ENCODE results near the gene ENPP1.
"Not testable (repeated sequence)": the region's sequence is repeated elsewhere in the genome, so short reads cannot be mapped to it uniquely, and the experiment has no call there.

Gene ENPP1

GRCh38 chr6:131831392-131831791, 23.6 kb downstream of the ENPP1 start:
- peak; percentile 19 for DNase-seq (ENCODE audit: low spot score)

- DNase-seq (ENCODE audit: low spot score), result no peak
Measured at GRCh38 chr6:131831886-131832285, 24.1 kb downstream of the ENPP1 start.

- DNase-seq (ENCODE audit: low spot score), result no peak
Measured at GRCh38 chr6:131832363-131832762, 24.5 kb downstream of the ENPP1 start.

- no peak for DNase-seq (ENCODE audit: low spot score)
Measured at GRCh38 chr6:131838051-131838450, 30.2 kb downstream of the ENPP1 start.

- no peak for DNase-seq (ENCODE audit: low spot score)
Measured at GRCh38 chr6:131839388-131839787, 31.6 kb downstream of the ENPP1 start.

- no peak for DNase-seq (ENCODE audit: low spot score)
Measured at GRCh38 chr6:131840441-131840840, 32.6 kb downstream of the ENPP1 start.

GRCh38 chr6:131840936-131841583, 33.2 kb downstream of the ENPP1 start:
- no peak for DNase-seq (ENCODE audit: low spot score)

- DNase-seq (ENCODE audit: low spot score), result no peak
Measured at GRCh38 chr6:131843768-131844167, 35.9 kb downstream of the ENPP1 start.

GRCh38 chr6:131844243-131844841, 36.5 kb downstream of the ENPP1 start:
- no peak for DNase-seq (ENCODE audit: low spot score)

GRCh38 chr6:131846023-131846663, 38.3 kb downstream of the ENPP1 start:
- DNase-seq (ENCODE audit: low spot score), result no peak

- no peak for DNase-seq (ENCODE audit: low spot score)
Measured at GRCh38 chr6:131846905-131847304, 39.1 kb downstream of the ENPP1 start.

- DNase-seq (ENCODE audit: low spot score), result no peak
Measured at GRCh38 chr6:131849799-131850198, 42.0 kb downstream of the ENPP1 start.

GRCh38 chr6:131851049-131851769, 43.4 kb downstream of the ENPP1 start:
- no peak for DNase-seq (ENCODE audit: low spot score)

GRCh38 chr6:131852200-131852599, 44.4 kb downstream of the ENPP1 start:
- no peak for DNase-seq (ENCODE audit: low spot score)

- no peak for DNase-seq (ENCODE audit: low spot score)
Measured at GRCh38 chr6:131854803-131855202, 47.0 kb downstream of the ENPP1 start.

- no peak for DNase-seq (ENCODE audit: low spot score)
Measured at GRCh38 chr6:131858765-131859415, 51.1 kb downstream of the ENPP1 start.

- DNase-seq (ENCODE audit: low spot score), result not testable (repeated sequence)
Measured at GRCh38 chr6:131859658-131860057, 51.8 kb downstream of the ENPP1 start.

- no peak for DNase-seq (ENCODE audit: low spot score)
Measured at GRCh38 chr6:131861381-131861780, 53.6 kb downstream of the ENPP1 start.

- DNase-seq (ENCODE audit: low spot score), result no peak
Measured at GRCh38 chr6:131862476-131862875, 54.7 kb downstream of the ENPP1 start.

- no peak for DNase-seq (ENCODE audit: low spot score)
Measured at GRCh38 chr6:131867744-131868143, 59.9 kb downstream of the ENPP1 start.

- DNase-seq (ENCODE audit: low spot score), result no peak
Measured at GRCh38 chr6:131868836-131869235, 61.0 kb downstream of the ENPP1 start.

GRCh38 chr6:131875647-131876046, 67.8 kb downstream of the ENPP1 start:
- DNase-seq (ENCODE audit: low spot score), result no peak

Data from RKO (cell line).